Measurements from ENCODE around the gene PCBP3. TPM values are rescaled to one million over a fixed set of nuclear protein-coding genes. Genes with fewer than 3 reads are reported as not detected.

PCBP3 gene
- polyA plus RNA-seq, 1 donor from 2014 or later: 1.7 TPM

GRCh38 chr21:45630876-45631275 lies 12.6 kb upstream of the PCBP3 start:
- Histone ChIP-seq H3K9me2 (ENCODE audit: insufficient read depth, low read length) (no peaks in the 10 kb centered on the region), H3K4me2 (ENCODE audit: low read length) (no peak overlapping the region), H3K79me2 (replicated peaks; ENCODE audit: insufficient read depth, low read length) (no peaks in the 10 kb centered on the region), H3K36me3 (ENCODE audit: insufficient read depth, low read length) (no peaks in the 10 kb centered on the region), H3K27ac (ENCODE audit: low read length) (no peak overlapping the region), H3K4me3 (ENCODE audit: low read length) (no peak overlapping the region), H3F3A (ENCODE audit: insufficient read depth, low read length, poor library complexity, severe bottlenecking) (no peaks in the 10 kb centered on the region), H2AFZ (ENCODE audit: low read depth, low read length) (no peak overlapping the region), H3K27me3 (ENCODE audit: insufficient read depth, low read depth, low read length) (no peaks in the 10 kb centered on the region), H3K9ac (ENCODE audit: low read length) (no peak overlapping the region), H4K20me1 (ENCODE audit: insufficient read depth) (no peaks in the 10 kb centered on the region), H3K9me3 (ENCODE audit: low read length) (no peaks in the 10 kb centered on the region)
- TF ChIP-seq MXI1 (conservative IDR thresholded peaks at IDR 0.05; ENCODE audit: poor library complexity, severe bottlenecking): no peak
- TF ChIP-seq, protein P1, sequence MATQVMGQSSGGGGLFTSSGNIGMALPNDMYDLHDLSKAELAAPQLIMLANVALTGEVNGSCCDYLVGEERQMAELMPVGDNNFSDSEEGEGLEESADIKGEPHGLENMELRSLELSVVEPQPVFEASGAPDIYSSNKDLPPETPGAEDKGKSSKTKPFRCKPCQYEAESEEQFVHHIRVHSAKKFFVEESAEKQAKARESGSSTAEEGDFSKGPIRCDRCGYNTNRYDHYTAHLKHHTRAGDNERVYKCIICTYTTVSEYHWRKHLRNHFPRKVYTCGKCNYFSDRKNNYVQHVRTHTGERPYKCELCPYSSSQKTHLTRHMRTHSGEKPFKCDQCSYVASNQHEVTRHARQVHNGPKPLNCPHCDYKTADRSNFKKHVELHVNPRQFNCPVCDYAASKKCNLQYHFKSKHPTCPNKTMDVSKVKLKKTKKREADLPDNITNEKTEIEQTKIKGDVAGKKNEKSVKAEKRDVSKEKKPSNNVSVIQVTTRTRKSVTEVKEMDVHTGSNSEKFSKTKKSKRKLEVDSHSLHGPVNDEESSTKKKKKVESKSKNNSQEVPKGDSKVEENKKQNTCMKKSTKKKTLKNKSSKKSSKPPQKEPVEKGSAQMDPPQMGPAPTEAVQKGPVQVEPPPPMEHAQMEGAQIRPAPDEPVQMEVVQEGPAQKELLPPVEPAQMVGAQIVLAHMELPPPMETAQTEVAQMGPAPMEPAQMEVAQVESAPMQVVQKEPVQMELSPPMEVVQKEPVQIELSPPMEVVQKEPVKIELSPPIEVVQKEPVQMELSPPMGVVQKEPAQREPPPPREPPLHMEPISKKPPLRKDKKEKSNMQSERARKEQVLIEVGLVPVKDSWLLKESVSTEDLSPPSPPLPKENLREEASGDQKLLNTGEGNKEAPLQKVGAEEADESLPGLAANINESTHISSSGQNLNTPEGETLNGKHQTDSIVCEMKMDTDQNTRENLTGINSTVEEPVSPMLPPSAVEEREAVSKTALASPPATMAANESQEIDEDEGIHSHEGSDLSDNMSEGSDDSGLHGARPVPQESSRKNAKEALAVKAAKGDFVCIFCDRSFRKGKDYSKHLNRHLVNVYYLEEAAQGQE (IDR thresholded peaks at IDR 0.05; ENCODE audit: borderline replicate concordance): no peak
- TF ChIP-seq EP300 (conservative IDR thresholded peaks at IDR 0.05; ENCODE audit: poor library complexity, severe bottlenecking): no peak
- no peak for TF ChIP-seq RAD21 (conservative IDR thresholded peaks at IDR 0.05)
- TF ChIP-seq POLR2AphosphoS5 (IDR thresholded peaks at IDR 0.05): no peak
- TF ChIP-seq EZH2 (IDR thresholded peaks at IDR 0.05; ENCODE audit: borderline replicate concordance, insufficient read depth, low read length, poor library complexity, severe bottlenecking): no peak
- no peak for TF ChIP-seq SMC3 (conservative IDR thresholded peaks at IDR 0.05; ENCODE audit: poor library complexity)
- TF ChIP-seq TAF1 (IDR thresholded peaks at IDR 0.05; ENCODE audit: low read depth): no peak
- no peak for TF ChIP-seq CTCF (IDR thresholded peaks at IDR 0.05; ENCODE audit: poor library complexity, severe bottlenecking)

- H3K27me3 ChIP-seq (ENCODE audit: insufficient read depth, low read depth, low read length): no peaks in the 10 kb centered on the region
- H4K20me1 ChIP-seq (ENCODE audit: insufficient read depth): no peaks in the 10 kb centered on the region
- H3F3A ChIP-seq (ENCODE audit: insufficient read depth, low read length, poor library complexity, severe bottlenecking): no peaks in the 10 kb centered on the region
- no peak overlapping the region for H3K4me2 ChIP-seq (ENCODE audit: low read length)
- H3K36me3 ChIP-seq (ENCODE audit: insufficient read depth, low read length): no peaks in the 10 kb centered on the region
- no peak overlapping the region for H3K4me3 ChIP-seq (ENCODE audit: low read length)
- H3K79me2 ChIP-seq (replicated peaks; ENCODE audit: insufficient read depth, low read length): no peaks in the 10 kb centered on the region
- H3K9me2 ChIP-seq (ENCODE audit: insufficient read depth, low read length): no peaks in the 10 kb centered on the region
- no peak for TF ChIP-seq SMC3 (conservative IDR thresholded peaks at IDR 0.05; ENCODE audit: poor library complexity)
- TF ChIP-seq, protein P1 (IDR thresholded peaks at IDR 0.05; ENCODE audit: borderline replicate concordance): no peak
- no peak for TF ChIP-seq RAD21 (conservative IDR thresholded peaks at IDR 0.05)
- TF ChIP-seq EP300 (conservative IDR thresholded peaks at IDR 0.05; ENCODE audit: poor library complexity, severe bottlenecking): no peak
- no peak for TF ChIP-seq EZH2 (IDR thresholded peaks at IDR 0.05; ENCODE audit: borderline replicate concordance, insufficient read depth, low read length, poor library complexity, severe bottlenecking)
- no peak for TF ChIP-seq TAF1 (IDR thresholded peaks at IDR 0.05; ENCODE audit: low read depth)
- TF ChIP-seq POLR2AphosphoS5 (IDR thresholded peaks at IDR 0.05): no peak
- no peak for TF ChIP-seq CTCF (IDR thresholded peaks at IDR 0.05; ENCODE audit: poor library complexity, severe bottlenecking)
- TF ChIP-seq MXI1 (conservative IDR thresholded peaks at IDR 0.05; ENCODE audit: poor library complexity, severe bottlenecking): no peak
- no peaks in the 10 kb centered on the region for H3K9me3 ChIP-seq (ENCODE audit: low read length)
- H3K27ac ChIP-seq (ENCODE audit: low read length): no peak overlapping the region
- H2AFZ ChIP-seq (ENCODE audit: low read depth, low read length): no peak overlapping the region
- no peak overlapping the region for H3K9ac ChIP-seq (ENCODE audit: low read length)
Observed at GRCh38 chr21:45631540-45631939, 12.0 kb upstream of the PCBP3 start.

Measured in neural cell (in vitro differentiated cells).